GM23248 (cell line): ENCODE measurements around the gene SERPINB13. TPM values are rescaled to one million over a fixed set of nuclear protein-coding genes. Genes with fewer than 3 reads are reported as not detected.

Source experiments
- DNase-seq: peaks from one replicate; pipeline ENCODE4 v3.0.0-alpha.2; 2015
- H2AFZ ChIP-seq: fragments of 200-600 bp; sonication (generic); 2 replicates; pipeline ENCODE4 v1.6.1; 2016; ENCODE audit warnings: antibody characterized with exemption
- H3F3A ChIP-seq: fragments of 200-600 bp; sonication (generic); 2 replicates; pipeline ENCODE4 v1.6.1; 2016; ENCODE audit warnings: mild to moderate bottlenecking, antibody characterized with exemption, mixed run types; ENCODE audit not compliant: insufficient read depth
- H3K27ac ChIP-seq: fragments of 200-600 bp; sonication (generic); 2 replicates; pipeline ENCODE4 v1.5.1; 2016; ENCODE audit warnings: mild to moderate bottlenecking
- H3K27me3 ChIP-seq: fragments of 200-600 bp; sonication (generic); replicated peaks from 2 replicates; pipeline ENCODE4 v1.6.1; 2016; ENCODE audit warnings: mild to moderate bottlenecking; ENCODE audit not compliant: insufficient read depth
- H3K36me3 ChIP-seq: fragments of 200-600 bp; sonication (generic); 2 replicates; pipeline ENCODE4 v1.6.1; 2016; ENCODE audit warnings: low read depth, mild to moderate bottlenecking
- H3K4me1 ChIP-seq: fragments of 200-600 bp; sonication (generic); 2 replicates; pipeline ENCODE4 v1.6.1; 2016; ENCODE audit warnings: mild to moderate bottlenecking; ENCODE audit not compliant: insufficient read depth
- H3K4me2 ChIP-seq: fragments of 200-600 bp; sonication (generic); one replicate; pipeline ENCODE4 v1.6.1; 2016; ENCODE audit warnings: mild to moderate bottlenecking; ENCODE audit not compliant: unreplicated experiment
- H3K4me3 ChIP-seq: fragments of 200-600 bp; sonication (generic); 2 replicates; pipeline ENCODE4 v1.5.1; 2016; ENCODE audit warnings: mild to moderate bottlenecking
- H3K79me2 ChIP-seq: fragments of 200-600 bp; sonication (generic); 2 replicates; pipeline ENCODE4 v1.6.1; 2016; ENCODE audit warnings: mild to moderate bottlenecking; ENCODE audit not compliant: insufficient read depth
- H3K9ac ChIP-seq: fragments of 200-600 bp; sonication (generic); 2 replicates; pipeline ENCODE4 v1.6.1; 2016; ENCODE audit warnings: mild to moderate bottlenecking
- H3K9me2 ChIP-seq: fragments of 200-600 bp; sonication (generic); 2 replicates; pipeline ENCODE4 v1.6.1; 2016; ENCODE audit warnings: mixed run types, mild to moderate bottlenecking, moderate library complexity; ENCODE audit not compliant: insufficient read depth
- H3K9me3 ChIP-seq: fragments of 200-600 bp; sonication (generic); one replicate; pipeline ENCODE4 v1.6.1; 2017; ENCODE audit warnings: low read depth
- H4K20me1 ChIP-seq: fragments of 200-600 bp; sonication (generic); 2 replicates; pipeline ENCODE4 v1.6.0; 2016; ENCODE audit not compliant: insufficient read depth
- EZH2 ChIP-seq: fragments of 200-600 bp; sonication (generic); IDR thresholded peaks from 2 replicates; pipeline ENCODE4 v1.6.1; 2018; ENCODE audit warnings: antibody characterized with exemption, mild to moderate bottlenecking; ENCODE audit not compliant: insufficient read depth, poor library complexity, severe bottlenecking
- EZH2phosphoT487 ChIP-seq: fragments of 200-600 bp; sonication (generic); IDR thresholded peaks from 2 replicates; pipeline ENCODE4 v1.6.1; 2018; ENCODE audit warnings: antibody characterized with exemption, moderate library complexity, mild to moderate bottlenecking, low read depth; ENCODE audit not compliant: insufficient read depth
- WGBS, 2 experiments: methylation state at CpG; one replicate each; pipeline ENCODE4 v1.1.6; 2015 to 2017; ENCODE audit warnings: low lambda C conversion rate in 2 of 2, low coverage in 1 of 2; ENCODE audit errors: missing lambda C conversion rate in 2 of 2; 5-methylcytosine and 5-hydroxymethylcytosine counted together
- in situ Hi-C: fragments of 300-500 bp; cut with MboI; formaldehyde crosslinking; loops from 2 replicates; pipeline ENCODE4 v1.15.0; 2020
- polyA plus RNA-seq: library from polyadenylated mRNA; unstranded; fragments of >200 nt; fragmentation: Nextera tagmentation; extraction: Ambion mirVana; gene quantifications from 2 replicates; pipeline ENCODE4 v1.2.1, GENCODE V29; 2016
- total RNA-seq: library from RNA; depleted of rRNA; stranded (reverse); fragments of >200 nt; shearing (Covaris generic); gene quantifications from 2 replicates; pipeline ENCODE4 v1.2.3, GENCODE V29; 2014

Gene SERPINB13
- total and polyA plus RNA-seq, 2 experiments from 2014 or later = not detected

- Histone ChIP-seq H3K27me3 (no peaks in the 10 kb centered on the region), H3K9ac (no peak overlapping the region), H3K9me3 (no peaks in the 10 kb centered on the region), H3K27ac (no peak overlapping the region), H3F3A (no peaks in the 10 kb centered on the region), H3K9me2 (no peaks in the 10 kb centered on the region), H2AFZ (peak overlapping the region; percentile 29; the same call in 1 of the 2 replicates), H3K4me1 (peaks cover 17% of the 10 kb centered on the region), H3K79me2 (no peaks in the 10 kb centered on the region), H3K4me2 (no peak overlapping the region), H4K20me1 (no peaks in the 10 kb centered on the region), H3K4me3 (no peak overlapping the region), H3K36me3 (no peaks in the 10 kb centered on the region)
- peak; percentile 9 for DNase-seq
- in situ Hi-C loops = no loop called here
- 19 to 31% methylated on average over 3 of the region's 3 CpGs for WGBS, 2 experiments
- TF ChIP-seq EZH2phosphoT487 = no peak
- TF ChIP-seq EZH2 = no peak
These were observed 42.1 kb upstream of the SERPINB13 start for GRCh38 chr18:63545000-63545399.

- Histone ChIP-seq H3F3A (peaks cover 34% of the 10 kb centered on the region), H3K4me2 (no peak overlapping the region), H3K9me2 (no peaks in the 10 kb centered on the region), H3K4me1 (peaks cover 30% of the 10 kb centered on the region), H3K9me3 (no peaks in the 10 kb centered on the region), H2AFZ (no peak overlapping the region), H3K36me3 (no peaks in the 10 kb centered on the region), H3K27me3 (no peaks in the 10 kb centered on the region), H3K79me2 (no peaks in the 10 kb centered on the region), H3K27ac (no peak overlapping the region), H3K9ac (no peak overlapping the region), H3K4me3 (no peak overlapping the region), H4K20me1 (no peaks in the 10 kb centered on the region)
- in situ Hi-C loops = no loop called here
- WGBS, 2 experiments = 80% methylated on average over 1 of the region's 1 CpG
- TF ChIP-seq EZH2 = no peak
- no peak for TF ChIP-seq EZH2phosphoT487
- DNase-seq = no peak
These were observed 37.1 kb upstream of the SERPINB13 start for GRCh38 chr18:63550068-63550467.

GRCh38 chr18:63551769-63552168 lies 35.4 kb upstream of the SERPINB13 start:
- peaks cover 34% of the 10 kb centered on the region for H3F3A ChIP-seq
- no peak overlapping the region for H3K4me2 ChIP-seq
- no peaks in the 10 kb centered on the region for H3K27me3 ChIP-seq
- peak overlapping the region; percentile 85 for H3K27ac ChIP-seq
- no peak overlapping the region for H3K9ac ChIP-seq
- no peaks in the 10 kb centered on the region for H4K20me1 ChIP-seq
- H3K79me2 ChIP-seq = no peaks in the 10 kb centered on the region
- WGBS, 2 experiments = 92 to 95% methylated on average over 3 of the region's 3 CpGs
- peaks cover 25% of the 10 kb centered on the region for H3K4me1 ChIP-seq
- in situ Hi-C loops = no loop called here
- DNase-seq = no peak
- no peaks in the 10 kb centered on the region; the same call in 1 of the 2 replicates for H3K9me2 ChIP-seq
- no peak overlapping the region for H3K4me3 ChIP-seq
- no peaks in the 10 kb centered on the region for H3K9me3 ChIP-seq
- no peaks in the 10 kb centered on the region for H3K36me3 ChIP-seq
- H2AFZ ChIP-seq = peak overlapping the region; percentile 68; the same call in 1 of the 2 replicates
- TF ChIP-seq EZH2 (no peak), EZH2phosphoT487 (no peak)

- Histone ChIP-seq H4K20me1 (no peaks in the 10 kb centered on the region), H3K4me2 (peak overlapping the region; percentile 75), H3K79me2 (no peaks in the 10 kb centered on the region), H3K36me3 (no peaks in the 10 kb centered on the region), H3K27ac (peak overlapping the region; percentile 85), H3K9me2 (no peaks in the 10 kb centered on the region; the same call in 1 of the 2 replicates), H3K4me3 (peak overlapping the region; percentile 50), H3K4me1 (peaks cover 25% of the 10 kb centered on the region), H3K27me3 (no peaks in the 10 kb centered on the region), H3K9me3 (no peaks in the 10 kb centered on the region), H2AFZ (peak overlapping the region; percentile 68), H3K9ac (peak overlapping the region; percentile 48), H3F3A (peaks cover 34% of the 10 kb centered on the region)
- TF ChIP-seq EZH2phosphoT487 = no peak
- TF ChIP-seq EZH2 = no peak
- DNase-seq = no peak
- in situ Hi-C loops = no loop called here
- 86 to 93% methylated on average over 2 of the region's 2 CpGs for WGBS, 2 experiments
These were observed 34.6 kb upstream of the SERPINB13 start for GRCh38 chr18:63552581-63552980.

- Histone ChIP-seq H3K27ac (peak overlapping the region; percentile 85), H3K79me2 (no peaks in the 10 kb centered on the region), H4K20me1 (no peaks in the 10 kb centered on the region), H3K4me2 (peak overlapping the region; percentile 75), H3F3A (peaks cover 34% of the 10 kb centered on the region), H3K9ac (peak overlapping the region; percentile 48), H3K4me1 (peaks cover 25% of the 10 kb centered on the region), H2AFZ (peak overlapping the region; percentile 68), H3K4me3 (peak overlapping the region; percentile 50), H3K27me3 (no peaks in the 10 kb centered on the region), H3K36me3 (no peaks in the 10 kb centered on the region), H3K9me3 (no peaks in the 10 kb centered on the region), H3K9me2 (no peaks in the 10 kb centered on the region; the same call in 1 of the 2 replicates)
- peak; percentile 95 for DNase-seq
- no peak for TF ChIP-seq EZH2phosphoT487
- no peak for TF ChIP-seq EZH2
- in situ Hi-C loops = no loop called here
- 0 to 4% methylated on average over 1 of the region's 1 CpG for WGBS, 2 experiments
These were observed 34.1 kb upstream of the SERPINB13 start for GRCh38 chr18:63553081-63553480.
